IPS-20b (cell line): ENCODE measurements around the gene DEFB125.

ENCODE experiments used
- H3K27ac ChIP-seq: one replicate; pipeline ENCODE4 v1.5.1; 2013; ENCODE audit warnings: low read length
- H3K27me3 ChIP-seq: 2 replicates; pipeline ENCODE4 v1.6.1; 2013; ENCODE audit warnings: mild to moderate bottlenecking, low read length, inconsistent platforms; ENCODE audit not compliant: insufficient read depth
- H3K36me3 ChIP-seq: 2 replicates; pipeline ENCODE4 v1.6.1; 2013; ENCODE audit warnings: low read depth, mild to moderate bottlenecking, inconsistent platforms, low read length, moderate library complexity; ENCODE audit not compliant: insufficient read depth
- H3K4me1 ChIP-seq: 2 replicates; pipeline ENCODE4 v1.6.1; 2013; ENCODE audit warnings: mild to moderate bottlenecking, control low read depth, inconsistent platforms, low read length, moderate library complexity; ENCODE audit not compliant: insufficient read depth
- H3K4me3 ChIP-seq: 2 replicates; pipeline ENCODE4 v1.5.1; 2013; ENCODE audit warnings: mild to moderate bottlenecking, low read length, inconsistent platforms
- H3K9ac ChIP-seq: 2 replicates; pipeline ENCODE4 v1.6.1; 2013; ENCODE audit warnings: low read depth, mild to moderate bottlenecking, inconsistent platforms, low read length, moderate library complexity
- H3K9me3 ChIP-seq: 2 replicates; pipeline ENCODE4 v1.6.1; 2013; ENCODE audit warnings: mild to moderate bottlenecking, low read depth, low read length, inconsistent platforms; ENCODE audit not compliant: insufficient read depth

The DEFB125 gene

DNA sequence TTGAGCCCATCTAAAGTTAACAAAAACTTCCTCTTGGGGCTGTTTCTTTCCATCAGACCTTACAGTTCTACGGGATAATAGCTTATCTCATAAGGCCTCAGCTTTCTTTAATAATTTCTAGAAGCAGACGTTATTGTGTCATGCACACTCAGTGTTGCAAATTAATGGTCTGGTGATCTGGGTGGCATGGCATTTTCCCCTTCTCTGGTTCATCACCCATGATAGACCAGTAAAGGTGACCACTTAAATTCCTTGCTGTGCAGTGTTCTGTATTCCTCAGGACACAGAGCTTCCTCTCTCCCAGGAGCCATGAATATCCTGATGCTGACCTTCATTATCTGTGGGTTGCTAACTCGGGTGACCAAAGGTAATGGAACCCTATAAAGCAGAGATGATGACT is at the start of gene DEFB125:
Gene DEFB125, plus strand, starts transcription at position 272 of the 400 bp plus-strand sequence. Its CDS starts 38 bp downstream, at position 310.
- Histone ChIP-seq H3K36me3 (no peaks in the 10 kb centered on the region), H3K27ac (no peak within 1 kb of the TSS), H3K27me3 (no peaks in the 10 kb centered on the region), H3K4me1 (no peaks in the 10 kb centered on the region), H3K9ac (no peak within 1 kb of the TSS), H3K9me3 (no peaks in the 10 kb centered on the region; the same call in 1 of the 2 replicates), H3K4me3 (no peak within 1 kb of the TSS)

DNA sequence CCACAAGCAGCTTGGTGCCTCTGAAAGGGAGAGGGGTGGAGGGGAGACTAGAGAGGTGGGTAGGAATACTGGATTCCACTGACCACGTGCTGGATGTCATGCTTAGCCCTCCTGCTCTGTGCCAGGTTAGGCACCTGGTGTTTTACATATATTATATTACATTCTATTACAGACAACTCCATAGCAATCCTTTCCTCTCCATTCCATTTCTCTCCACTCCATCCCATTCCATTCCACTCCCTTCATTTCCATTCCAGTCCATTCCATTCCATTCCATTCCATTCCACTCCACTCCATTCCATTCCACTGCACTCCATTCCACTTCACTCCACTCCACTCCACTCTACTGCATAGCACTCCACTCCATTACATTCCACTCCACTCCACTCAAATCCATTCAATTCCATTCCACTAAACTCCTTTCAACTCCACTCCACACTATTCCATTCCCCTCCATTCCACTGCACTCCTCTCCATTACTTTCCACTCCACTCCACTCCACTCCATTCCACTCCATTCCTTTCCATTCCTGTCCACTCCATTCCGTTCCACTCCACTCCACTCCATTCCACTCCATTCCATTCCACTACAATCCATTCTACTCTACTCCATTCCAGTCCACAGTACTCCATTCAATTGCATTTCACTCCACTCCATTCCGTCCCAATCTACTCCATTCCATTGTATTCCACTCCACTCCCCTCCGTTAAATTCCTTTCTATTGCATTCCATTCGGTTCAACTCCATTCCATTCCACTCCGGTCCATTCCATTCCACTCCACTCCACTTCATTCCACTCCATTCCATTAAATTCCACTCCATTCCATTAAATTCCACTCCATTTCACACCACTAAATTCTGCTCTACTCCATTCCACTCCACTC is 27.2 kb upstream of the DEFB125 start:
- H3K9me3 ChIP-seq = peaks cover 46% of the 10 kb centered on the region
- H3K27me3 ChIP-seq = no peaks in the 10 kb centered on the region
- no peak overlapping the region for H3K9ac ChIP-seq
- H3K36me3 ChIP-seq = no peaks in the 10 kb centered on the region
- no peak overlapping the region for H3K4me3 ChIP-seq
- H3K27ac ChIP-seq = no peak overlapping the region
- H3K4me1 ChIP-seq = no peaks in the 10 kb centered on the region

DNA sequence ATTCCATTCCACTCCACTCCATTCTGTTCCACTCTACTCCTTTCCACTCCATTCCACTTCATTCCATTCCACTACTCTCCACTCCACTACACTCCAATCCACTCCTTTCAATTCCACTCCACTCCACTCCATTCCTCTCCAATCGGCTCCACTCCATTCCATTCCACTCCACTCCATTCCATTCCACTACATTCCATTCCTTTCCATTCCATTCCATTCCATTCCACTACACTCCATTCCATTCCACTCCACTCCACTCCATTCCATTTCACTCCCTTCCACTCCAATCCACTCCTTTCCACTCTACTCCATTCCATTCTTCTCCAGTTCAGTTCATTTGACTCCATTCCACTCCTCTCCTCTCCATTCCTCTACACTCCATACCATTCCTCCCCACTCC is 26.2 kb upstream of the DEFB125 start:
- Histone ChIP-seq H3K4me3 (no peak overlapping the region), H3K9me3 (peaks cover 55% of the 10 kb centered on the region), H3K27me3 (no peaks in the 10 kb centered on the region), H3K9ac (no peak overlapping the region), H3K36me3 (no peaks in the 10 kb centered on the region), H3K4me1 (no peaks in the 10 kb centered on the region), H3K27ac (no peak overlapping the region)

GRCh38 chr20:61757-62156 is 25.7 kb upstream of the DEFB125 start:
- H3K36me3 ChIP-seq = no peaks in the 10 kb centered on the region
- H3K4me3 ChIP-seq = no peak overlapping the region
- H3K27me3 ChIP-seq = no peaks in the 10 kb centered on the region
- no peak overlapping the region for H3K9ac ChIP-seq
- peaks cover 60% of the 10 kb centered on the region for H3K9me3 ChIP-seq
- no peak overlapping the region for H3K27ac ChIP-seq
- H3K4me1 ChIP-seq = no peaks in the 10 kb centered on the region

- H3K4me1 ChIP-seq = no peaks in the 10 kb centered on the region
- no peak overlapping the region for H3K9ac ChIP-seq
- H3K27ac ChIP-seq = no peak overlapping the region
- H3K9me3 ChIP-seq = peaks cover 66% of the 10 kb centered on the region
- no peaks in the 10 kb centered on the region for H3K27me3 ChIP-seq
- H3K36me3 ChIP-seq = no peaks in the 10 kb centered on the region
- no peak overlapping the region for H3K4me3 ChIP-seq
These were observed 25.0 kb upstream of the DEFB125 start for GRCh38 chr20:62487-62886.

GRCh38 chr20:64026-64603 is 23.4 kb upstream of the DEFB125 start:
- Histone ChIP-seq H3K4me1 (no peaks in the 10 kb centered on the region), H3K27me3 (no peaks in the 10 kb centered on the region), H3K4me3 (no peak overlapping the region), H3K9me3 (peaks cover 74% of the 10 kb centered on the region), H3K36me3 (no peaks in the 10 kb centered on the region), H3K27ac (no peak overlapping the region), H3K9ac (no peak overlapping the region)

DNA sequence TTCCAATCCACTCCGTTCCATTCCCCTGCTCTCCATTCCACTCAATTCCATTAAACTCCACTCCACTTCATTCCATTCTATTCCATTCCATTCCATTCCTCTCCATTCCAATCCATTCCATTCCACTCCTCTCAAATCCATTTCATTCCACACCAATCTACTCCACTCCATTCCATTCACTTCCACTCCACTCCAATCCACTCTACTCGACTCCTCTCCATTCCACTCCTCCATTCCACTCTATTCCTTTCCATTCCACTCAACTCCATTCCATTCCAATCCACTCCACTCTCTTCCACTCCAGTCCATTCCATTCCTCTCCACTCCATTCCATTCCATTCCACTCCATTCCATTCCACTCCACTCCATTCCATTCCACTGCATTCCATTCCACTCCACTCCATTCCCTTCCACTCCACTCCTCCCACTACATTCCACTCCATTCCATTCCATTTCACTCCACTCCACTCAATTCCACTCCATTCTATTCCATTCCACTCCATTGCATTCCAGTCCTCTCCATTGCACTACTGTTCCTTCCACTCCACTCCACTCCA is 22.6 kb upstream of the DEFB125 start:
- Histone ChIP-seq H3K36me3 (no peaks in the 10 kb centered on the region), H3K27ac (no peak overlapping the region), H3K27me3 (no peaks in the 10 kb centered on the region), H3K4me3 (no peak overlapping the region), H3K9ac (no peak overlapping the region), H3K4me1 (no peaks in the 10 kb centered on the region), H3K9me3 (peaks cover 76% of the 10 kb centered on the region)

GRCh38 chr20:77231-77630 is 10.2 kb upstream of the DEFB125 start:
- Histone ChIP-seq H3K9me3 (peaks cover 13% of the 10 kb centered on the region; the same call in 1 of the 2 replicates), H3K36me3 (no peaks in the 10 kb centered on the region), H3K4me1 (no peaks in the 10 kb centered on the region), H3K27me3 (peaks cover 3% of the 10 kb centered on the region; the same call in 1 of the 2 replicates), H3K9ac (no peak overlapping the region), H3K27ac (no peak overlapping the region), H3K4me3 (no peak overlapping the region)

DNA sequence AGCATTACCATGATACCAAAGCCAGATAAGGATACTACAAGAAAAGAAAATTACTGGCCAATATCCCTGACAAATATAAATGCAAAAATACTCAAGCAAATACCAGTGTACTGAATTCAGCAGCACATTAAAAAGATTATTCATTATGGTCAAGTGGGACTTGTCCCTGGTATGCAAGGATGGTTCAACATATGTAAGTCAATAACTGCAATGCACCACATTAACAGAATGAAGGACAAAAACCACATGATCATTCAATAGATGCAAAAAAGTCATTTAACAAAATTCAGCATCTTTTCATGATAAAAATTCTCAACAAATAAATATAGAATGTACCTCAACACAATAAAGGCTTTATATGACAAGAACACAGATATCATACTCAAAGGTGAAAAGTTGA is 9.1 kb upstream of the DEFB125 start:
- Histone ChIP-seq H3K27ac (no peak overlapping the region), H3K9ac (no peak overlapping the region), H3K4me3 (no peak overlapping the region), H3K27me3 (peaks cover 3% of the 10 kb centered on the region; the same call in 1 of the 2 replicates), H3K36me3 (no peaks in the 10 kb centered on the region), H3K9me3 (peaks cover 10% of the 10 kb centered on the region; the same call in 1 of the 2 replicates), H3K4me1 (no peaks in the 10 kb centered on the region)

DNA sequence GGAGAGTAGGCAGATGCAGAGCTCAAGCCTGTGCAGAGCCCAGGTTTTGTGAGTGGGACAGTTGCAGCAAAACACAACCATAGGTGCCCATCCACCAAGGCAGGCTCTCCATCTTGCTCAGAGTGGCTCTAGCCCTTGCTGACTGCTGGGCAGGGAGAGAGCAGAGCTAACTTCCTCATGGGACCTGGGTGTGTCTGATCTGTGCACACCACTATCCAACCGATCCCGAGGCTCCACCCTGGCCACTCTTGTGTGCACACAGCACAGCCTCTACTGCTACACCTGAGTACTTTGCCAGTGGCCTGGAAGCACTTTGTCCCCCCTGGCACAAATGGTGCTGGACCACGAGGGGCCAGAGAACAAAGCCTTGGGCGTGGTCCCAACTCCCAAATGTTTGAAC is 7.9 kb upstream of the DEFB125 start:
- peaks cover 2% of the 10 kb centered on the region; the same call in 1 of the 2 replicates for H3K27me3 ChIP-seq
- H3K36me3 ChIP-seq = no peaks in the 10 kb centered on the region
- no peak overlapping the region for H3K4me3 ChIP-seq
- H3K9me3 ChIP-seq = peaks cover 8% of the 10 kb centered on the region; the same call in 1 of the 2 replicates
- H3K4me1 ChIP-seq = no peaks in the 10 kb centered on the region
- no peak overlapping the region for H3K9ac ChIP-seq
- no peak overlapping the region for H3K27ac ChIP-seq

DNA sequence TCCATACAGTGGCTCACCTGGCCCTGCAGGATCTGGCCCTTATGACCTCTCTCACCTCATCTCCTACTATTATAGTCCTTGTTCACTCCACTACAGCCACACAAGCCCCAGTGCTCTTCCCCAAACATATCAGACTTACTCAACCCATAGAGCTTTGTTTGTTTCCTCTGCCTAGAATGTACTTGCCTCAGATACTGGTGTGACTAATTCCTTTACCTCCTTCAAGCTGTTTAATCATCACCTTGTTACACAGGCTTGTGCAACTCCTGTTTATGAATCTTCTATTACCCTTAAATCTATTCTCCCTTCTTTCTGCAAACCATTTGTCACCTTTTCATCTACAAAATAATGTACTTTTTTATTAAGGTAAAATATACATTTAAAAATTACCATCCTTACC is 3.2 kb downstream of the DEFB125 start:
- H3K4me3 ChIP-seq = no peak overlapping the region
- no peak overlapping the region for H3K9ac ChIP-seq
- H3K27ac ChIP-seq = no peak overlapping the region

More for the DNA sequence above, 3.2 kb downstream of the DEFB125 start:
- Histone ChIP-seq H3K9me3 (peaks cover 15% of the 10 kb centered on the region; the same call in 1 of the 2 replicates), H3K4me1 (no peaks in the 10 kb centered on the region), H3K27me3 (no peaks in the 10 kb centered on the region), H3K36me3 (no peaks in the 10 kb centered on the region)
